GM23338 (cell line): ENCODE data around the gene CSAG1. TPM values are rescaled to one million over a fixed set of nuclear protein-coding genes. Genes with fewer than 3 reads are reported as not detected.

Experiments used
- polyA plus RNA-seq: library from polyadenylated mRNA; unstranded; fragments of >200 nt; fragmentation: Nextera tagmentation; extraction: Ambion mirVana; gene quantifications from 2 replicates; pipeline ENCODE4 v1.2.1, GENCODE V29; 2016
- total RNA-seq: library from RNA; depleted of rRNA; stranded (reverse); fragments of >200 nt; shearing (Covaris generic); gene quantifications from 2 replicates; pipeline ENCODE4 v1.2.3, GENCODE V29; 2014; rRNA removed

CSAG1 gene
- total and polyA plus RNA-seq, 2 experiments from 2014 or later = 0.27 TPM; not detected in 1

Other genes with a start within 250 kb of the CSAG1 start
- 7.8 and 10.1 TPM in 2 replicates for gene GABRQ, start 95.8 kb downstream of the CSAG1 start, total RNA-seq
- 2.1 and 2.2 TPM in 2 replicates for gene GABRQ, start 95.8 kb downstream of the CSAG1 start, polyA plus RNA-seq
- gene MAGEA3, start 34.9 kb downstream of the CSAG1 start, total RNA-seq = not detected in 2 replicates
- gene MAGEA3, start 34.9 kb downstream of the CSAG1 start, polyA plus RNA-seq = 0.16 and 0.39 TPM in 2 replicates
- not detected in 2 replicates for gene CSAG2, start 24.4 kb downstream of the CSAG1 start, total RNA-seq
- gene CSAG2, start 24.4 kb downstream of the CSAG1 start, polyA plus RNA-seq = not detected in 2 replicates
- gene MAGEA2B, start 19.1 kb downstream of the CSAG1 start, total RNA-seq = 0.42 and 4.5 TPM in 2 replicates
- gene MAGEA2B, start 19.1 kb downstream of the CSAG1 start, polyA plus RNA-seq = 3.1 and 5.2 TPM in 2 replicates
- gene MAGEA12, start within 50 bp of the CSAG1 start, total RNA-seq = 0.27 and 0.38 TPM in 2 replicates
- gene MAGEA12, start within 50 bp of the CSAG1 start, polyA plus RNA-seq = 0.24 TPM in 1 of 2 replicates, not detected in the other
- gene MAGEA2, start 20.1 kb upstream of the CSAG1 start, total RNA-seq = 0.50 and 5.5 TPM in 2 replicates
- gene MAGEA2, start 20.1 kb upstream of the CSAG1 start, polyA plus RNA-seq = 0.83 and 1.5 TPM in 2 replicates
- not detected in 2 replicates for gene CSAG3, start 25.5 kb upstream of the CSAG1 start, total RNA-seq
- 3.2 and 4.8 TPM in 2 replicates for gene CSAG3, start 25.5 kb upstream of the CSAG1 start, polyA plus RNA-seq
- 0.35 TPM in 1 of 2 replicates, not detected in the other for gene MAGEA6, start 36.0 kb upstream of the CSAG1 start, total RNA-seq
- gene MAGEA6, start 36.0 kb upstream of the CSAG1 start, polyA plus RNA-seq = 0.30 TPM in 1 of 2 replicates, not detected in the other
- 20.4 and 23.9 TPM in 2 replicates for gene CETN2, start 97.0 kb upstream of the CSAG1 start, total RNA-seq
- 53.4 and 53.7 TPM in 2 replicates for gene CETN2, start 97.0 kb upstream of the CSAG1 start, polyA plus RNA-seq
- gene NSDHL, start 97.3 kb upstream of the CSAG1 start, total RNA-seq = 32.0 and 34.3 TPM in 2 replicates
- gene NSDHL, start 97.3 kb upstream of the CSAG1 start, polyA plus RNA-seq = 28.2 and 32.4 TPM in 2 replicates
- gene ZNF185, start 164.3 kb upstream of the CSAG1 start, total RNA-seq = 5.9 and 7.8 TPM in 2 replicates
- 2.7 and 2.9 TPM in 2 replicates for gene ZNF185, start 164.3 kb upstream of the CSAG1 start, polyA plus RNA-seq